GM21786 (cell line): ENCODE measurements around the gene SUGP1.

ENCODE experiments used
- ATAC-seq: cut with Tn5 transposase; IDR thresholded peaks from one replicate; pipeline ENCODE4 v1.9.1; 2021; ENCODE audit not compliant: unreplicated experiment

Gene SUGP1

DNA sequence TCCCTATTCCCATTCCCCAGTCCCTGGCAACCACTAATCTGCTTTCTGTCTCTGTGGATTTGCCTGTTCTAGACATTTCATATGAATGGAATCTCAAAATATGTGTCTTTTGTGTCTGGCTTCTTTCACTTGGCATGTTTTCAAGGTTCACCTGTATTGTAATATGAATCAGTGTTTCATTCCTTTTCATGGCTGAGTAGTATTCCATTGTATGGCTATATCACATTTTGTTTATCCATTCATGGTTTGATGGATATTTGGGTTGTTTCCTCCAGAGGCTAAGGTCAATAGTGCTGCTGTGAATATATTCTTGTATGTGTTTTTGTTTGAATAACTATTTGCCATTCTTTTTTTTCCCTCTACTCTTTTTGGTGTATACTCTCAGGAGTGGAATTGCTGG, 84.1 kb downstream of the SUGP1 start:
- no peak for ATAC-seq

DNA sequence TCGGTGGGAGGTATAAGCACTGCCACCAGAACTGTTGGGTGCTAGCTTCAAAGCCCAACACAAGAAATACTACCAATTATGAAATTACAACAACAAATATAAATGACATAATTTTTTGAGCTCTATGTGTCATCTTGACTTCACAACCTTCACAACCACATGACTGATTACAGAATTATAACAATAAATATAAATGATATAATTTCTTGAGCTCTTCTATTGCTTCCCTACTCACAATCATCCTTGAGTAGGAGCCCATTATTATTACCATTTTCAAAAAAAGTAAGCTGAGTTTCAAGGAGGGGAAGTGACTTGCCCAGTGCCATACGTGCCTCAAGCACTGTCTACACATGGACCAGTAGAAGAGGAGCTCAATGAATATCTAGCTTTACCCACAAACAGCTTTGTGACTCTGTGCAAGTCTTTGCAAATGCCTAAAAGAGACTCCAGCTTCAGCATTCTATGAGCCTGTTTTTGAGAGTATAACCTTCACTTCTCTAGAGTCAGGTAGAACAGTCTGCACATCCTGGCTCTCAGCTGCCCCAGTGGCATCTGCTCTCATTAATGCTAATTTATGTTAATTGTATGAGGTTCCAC, 86.0 kb downstream of the SUGP1 start:
- no peak for ATAC-seq

DNA sequence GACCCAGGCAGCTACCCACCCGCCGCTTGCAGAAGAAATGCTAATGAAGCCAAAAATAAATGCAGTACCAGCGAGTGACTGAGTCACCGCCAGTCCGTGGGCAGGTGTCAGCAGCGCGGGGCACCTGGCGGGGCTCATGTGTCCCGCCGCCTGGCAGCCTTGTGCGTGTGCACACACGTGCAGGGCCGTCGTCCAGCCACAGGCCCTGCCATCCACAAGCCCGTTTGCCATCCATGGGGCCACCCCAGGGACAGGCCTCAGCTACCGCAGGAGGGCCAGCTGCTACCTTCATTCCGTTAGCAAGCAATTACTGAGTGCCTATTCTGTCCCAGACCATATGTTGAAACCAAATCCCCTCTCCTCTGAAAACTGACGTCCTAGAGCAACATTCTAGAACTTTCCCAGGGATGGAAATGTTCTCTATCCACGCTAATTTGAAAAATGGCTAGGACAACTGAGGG, 88.0 kb downstream of the SUGP1 start:
- no peak for ATAC-seq

DNA sequence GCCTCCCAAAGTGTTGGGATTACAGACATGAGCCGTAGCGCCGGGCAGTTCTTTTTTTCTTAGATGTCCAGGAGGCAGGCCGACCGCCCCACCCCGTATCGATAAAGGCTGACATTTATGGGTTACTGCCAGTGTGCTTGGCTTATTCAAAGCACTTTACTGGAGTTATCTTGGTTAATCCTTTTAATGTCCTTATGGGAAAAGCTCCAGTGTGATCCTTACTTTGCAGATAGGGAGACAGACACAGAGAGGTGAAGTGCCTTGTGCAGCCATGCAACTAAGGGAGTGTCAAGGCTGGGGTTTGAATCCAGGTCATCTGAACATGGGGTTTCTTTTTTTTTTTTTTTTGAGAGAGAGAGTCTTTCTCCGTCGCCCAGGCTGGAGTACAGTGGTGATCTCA, 89.3 kb downstream of the SUGP1 start:
- no peak for ATAC-seq

DNA sequence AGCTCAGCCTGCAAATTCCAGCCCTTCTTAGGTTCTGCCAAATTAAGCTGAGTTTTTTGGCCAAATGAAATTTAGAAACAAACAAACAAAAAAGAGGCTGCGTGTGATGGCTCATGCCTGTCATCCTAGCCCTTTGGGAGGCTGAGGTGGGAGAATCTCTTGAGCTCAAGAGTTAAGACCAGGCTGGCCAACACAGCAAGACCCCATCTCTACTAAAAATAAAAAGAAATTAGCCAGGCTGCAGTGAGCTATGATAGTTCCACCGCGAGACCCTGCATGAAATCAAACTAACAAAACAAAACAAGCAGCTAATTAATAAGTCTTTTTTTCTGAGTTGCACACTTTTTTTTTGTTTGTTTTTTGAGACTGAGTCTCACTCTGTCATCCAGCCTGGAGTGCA, 90.6 kb downstream of the SUGP1 start:
- ATAC-seq = no peak

DNA sequence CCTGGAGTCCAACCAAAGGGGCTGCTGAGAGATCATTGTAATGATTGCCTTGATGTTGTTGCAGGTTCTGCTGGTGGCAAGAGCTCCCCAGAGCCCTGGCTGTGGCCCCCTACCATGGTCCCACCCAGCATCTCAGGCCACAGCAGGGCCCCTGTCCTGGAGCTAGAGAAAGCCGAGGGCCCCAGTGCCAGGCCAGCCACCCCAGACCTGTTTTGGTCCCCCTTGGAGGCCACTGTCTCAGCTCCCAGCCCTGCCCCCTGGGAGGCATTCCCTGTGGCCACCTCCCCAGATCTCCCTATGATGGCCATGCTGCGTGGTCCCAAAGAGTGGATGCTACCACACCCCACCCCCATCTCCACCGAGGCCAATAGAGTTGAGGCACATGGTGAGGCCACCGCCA, 93.1 kb downstream of the SUGP1 start:
- no peak for ATAC-seq

DNA sequence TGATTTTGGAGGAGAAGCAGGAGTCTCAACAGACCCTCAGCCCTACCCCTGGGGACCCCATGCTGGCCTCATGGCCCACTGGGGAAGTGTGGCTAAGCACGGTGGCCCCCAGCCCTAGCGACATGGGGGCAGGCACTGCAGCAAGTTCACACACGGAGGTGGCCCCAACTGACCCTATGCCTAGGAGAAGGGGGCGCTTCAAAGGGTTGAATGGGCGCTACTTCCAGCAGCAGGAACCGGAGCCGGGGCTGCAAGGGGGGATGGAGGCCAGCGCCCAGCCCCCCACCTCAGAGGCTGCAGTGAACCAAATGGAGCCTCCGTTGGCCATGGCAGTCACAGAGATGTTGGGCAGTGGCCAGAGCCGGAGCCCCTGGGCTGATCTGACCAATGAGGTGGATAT, 93.6 kb downstream of the SUGP1 start:
- no peak for ATAC-seq

DNA sequence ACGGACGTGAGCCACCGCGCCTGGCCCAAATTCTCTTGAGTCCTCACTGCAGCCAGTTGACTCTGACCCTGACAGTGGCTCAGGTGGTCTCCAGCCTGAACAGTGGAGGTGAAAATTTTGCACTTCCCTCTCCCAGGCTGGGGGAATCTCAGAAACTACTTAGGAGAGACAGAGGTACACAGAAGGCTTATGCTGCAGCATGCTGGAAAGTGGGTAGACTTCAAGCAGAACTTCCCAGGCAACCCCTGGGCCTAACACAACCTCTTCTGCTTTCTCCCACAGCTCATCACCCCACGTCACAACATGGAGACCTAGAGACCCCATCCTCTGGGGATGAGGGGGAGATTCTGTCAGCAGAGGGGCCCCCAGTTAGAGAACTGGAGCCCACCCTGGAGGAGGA, 94.1 kb downstream of the SUGP1 start:
- ATAC-seq = no peak
